IMR-90 (cell line): Measurements from ENCODE around the gene YBEY.

Experiments used
- BHLHE40 ChIP-seq: fragments of 150-350 bp; IDR thresholded peaks from 2 replicates; pipeline ENCODE4 v1.6.1; 2016; ENCODE audit warnings: mild to moderate bottlenecking, low read depth, low read length
- POLR2A ChIP-seq: IDR thresholded peaks from 2 replicates; pipeline ENCODE4 v1.6.1; 2012; ENCODE audit warnings: mild to moderate bottlenecking, low read depth, low read length
- RFX5 ChIP-seq: IDR thresholded peaks from 2 replicates; pipeline ENCODE4 v1.8.0; 2012; ENCODE audit warnings: low read depth, mild to moderate bottlenecking, low read length, moderate library complexity
- SMC3 ChIP-seq: fragments of 150-350 bp; IDR thresholded peaks from 2 replicates; pipeline ENCODE4 v1.6.1; 2016; ENCODE audit warnings: low read depth, mild to moderate bottlenecking, antibody characterized with exemption, low read length, moderate library complexity
- TF ChIP-seq, protein P1 (sequence below): conservative IDR thresholded peaks from 2 replicates; pipeline ENCODE4 v1.5.1; 2012; ENCODE audit warnings: mild to moderate bottlenecking, low read depth, low read length, improper control_type of control experiment

DNA sequence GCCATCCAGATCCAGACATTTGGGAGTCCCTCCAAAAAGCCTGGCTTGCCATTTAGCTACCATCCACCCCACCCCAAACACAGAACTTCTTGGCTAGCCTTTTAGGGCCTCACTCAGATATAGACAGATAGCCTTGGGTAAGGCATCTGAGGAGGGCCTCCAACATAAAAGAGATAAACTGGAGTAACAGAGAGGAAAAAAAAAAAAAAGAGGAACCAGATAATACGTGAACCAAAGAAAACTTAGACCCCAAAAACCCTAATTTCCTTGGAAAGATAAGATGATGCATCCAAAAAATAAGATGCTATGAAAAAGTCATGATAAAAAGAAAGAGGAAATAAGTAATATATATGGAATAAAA, 37.7 kb upstream of the YBEY start:
- TF ChIP-seq, protein P1, sequence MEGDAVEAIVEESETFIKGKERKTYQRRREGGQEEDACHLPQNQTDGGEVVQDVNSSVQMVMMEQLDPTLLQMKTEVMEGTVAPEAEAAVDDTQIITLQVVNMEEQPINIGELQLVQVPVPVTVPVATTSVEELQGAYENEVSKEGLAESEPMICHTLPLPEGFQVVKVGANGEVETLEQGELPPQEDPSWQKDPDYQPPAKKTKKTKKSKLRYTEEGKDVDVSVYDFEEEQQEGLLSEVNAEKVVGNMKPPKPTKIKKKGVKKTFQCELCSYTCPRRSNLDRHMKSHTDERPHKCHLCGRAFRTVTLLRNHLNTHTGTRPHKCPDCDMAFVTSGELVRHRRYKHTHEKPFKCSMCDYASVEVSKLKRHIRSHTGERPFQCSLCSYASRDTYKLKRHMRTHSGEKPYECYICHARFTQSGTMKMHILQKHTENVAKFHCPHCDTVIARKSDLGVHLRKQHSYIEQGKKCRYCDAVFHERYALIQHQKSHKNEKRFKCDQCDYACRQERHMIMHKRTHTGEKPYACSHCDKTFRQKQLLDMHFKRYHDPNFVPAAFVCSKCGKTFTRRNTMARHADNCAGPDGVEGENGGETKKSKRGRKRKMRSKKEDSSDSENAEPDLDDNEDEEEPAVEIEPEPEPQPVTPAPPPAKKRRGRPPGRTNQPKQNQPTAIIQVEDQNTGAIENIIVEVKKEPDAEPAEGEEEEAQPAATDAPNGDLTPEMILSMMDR: no peak
- no peak for TF ChIP-seq POLR2A
- TF ChIP-seq SMC3: no peak
- no peak for TF ChIP-seq BHLHE40
- no peak for TF ChIP-seq RFX5
